COLO668 (cell line): ENCODE data around the gene CFAP90.

Source experiments
- DNase-seq: peaks from one replicate; lab custom pipeline; 2025; ENCODE audit not compliant: unreplicated experiment; lab: John Stamatoyannopoulos, UW

The CFAP90 gene

DNA sequence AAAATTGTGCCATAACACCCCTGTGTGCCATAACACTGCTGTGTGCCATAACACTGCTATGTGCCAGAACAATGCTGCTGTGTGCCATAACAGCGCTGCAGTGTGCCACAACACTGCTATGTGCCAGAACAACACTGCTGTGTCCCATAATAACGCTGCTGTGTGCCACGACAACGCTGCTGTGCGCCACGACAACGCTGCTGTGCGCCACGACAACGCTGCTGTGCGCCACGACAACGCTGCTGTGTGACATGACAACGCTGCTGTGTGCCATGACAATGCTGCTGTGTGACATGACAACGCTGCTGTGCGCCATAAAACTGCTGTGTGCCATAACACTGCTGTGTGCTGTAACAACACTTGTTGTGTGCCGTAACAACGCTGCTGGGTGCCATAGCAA is 25.9 kb downstream of the CFAP90 start:
- DNase-seq: no peak

DNA sequence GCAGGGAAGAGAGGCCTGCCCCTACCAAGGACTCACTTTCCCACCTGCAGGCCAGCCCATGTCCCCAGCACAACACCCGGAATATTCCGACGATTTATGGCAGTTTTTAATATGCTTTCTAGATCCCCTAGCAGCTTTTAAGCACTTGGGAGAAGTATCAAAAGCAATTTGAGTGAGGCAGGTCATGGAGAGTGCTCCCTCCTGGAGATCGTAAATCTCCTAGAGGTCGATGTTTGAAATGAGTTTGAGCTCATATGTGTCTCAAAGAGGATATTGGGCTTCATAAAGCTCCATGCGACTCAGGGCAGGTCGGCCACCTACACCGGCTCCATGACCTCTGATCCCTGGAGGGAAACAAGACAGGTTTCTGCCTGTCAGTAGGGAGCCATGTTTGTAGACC is 27.3 kb downstream of the CFAP90 start:
- DNase-seq: no peak

DNA sequence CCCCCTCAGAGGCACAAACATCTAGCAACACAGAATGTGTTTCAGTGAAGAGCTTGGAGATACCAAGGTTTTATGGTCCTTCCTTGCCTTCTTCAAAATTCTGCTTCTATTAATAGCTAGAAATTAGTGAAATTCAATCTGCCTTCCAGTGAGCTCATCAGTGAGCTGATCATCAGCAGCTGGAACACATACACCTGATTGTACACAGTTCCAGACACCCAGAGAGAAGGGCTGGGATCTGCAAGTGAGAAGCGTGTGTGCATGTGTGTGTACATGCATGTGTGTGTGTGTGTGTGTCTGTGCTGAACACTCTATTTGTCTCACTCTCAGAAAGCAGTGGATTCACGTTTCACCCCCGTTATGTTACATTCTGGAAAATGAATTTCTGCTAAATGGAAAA is 28.5 kb downstream of the CFAP90 start:
- DNase-seq: no peak

DNA sequence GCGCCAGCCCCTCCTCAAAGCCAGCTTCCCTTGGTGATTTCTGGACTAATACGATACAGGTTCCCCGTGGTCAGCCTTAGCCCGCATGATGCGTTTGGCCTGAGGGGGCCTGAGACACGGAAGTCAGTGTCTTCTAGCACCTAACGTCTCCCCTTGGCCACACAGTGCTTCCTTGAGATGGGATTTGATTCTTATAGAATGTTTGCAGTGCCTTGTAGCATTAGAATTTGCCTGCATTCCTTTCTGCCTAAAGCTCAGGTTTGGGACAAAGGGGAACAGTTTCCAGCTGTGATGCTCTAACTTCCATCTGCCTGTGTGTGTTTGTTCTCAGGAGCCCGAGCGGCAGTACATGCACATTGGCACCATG is 34.4 kb downstream of the CFAP90 start:
- no peak for DNase-seq

DNA sequence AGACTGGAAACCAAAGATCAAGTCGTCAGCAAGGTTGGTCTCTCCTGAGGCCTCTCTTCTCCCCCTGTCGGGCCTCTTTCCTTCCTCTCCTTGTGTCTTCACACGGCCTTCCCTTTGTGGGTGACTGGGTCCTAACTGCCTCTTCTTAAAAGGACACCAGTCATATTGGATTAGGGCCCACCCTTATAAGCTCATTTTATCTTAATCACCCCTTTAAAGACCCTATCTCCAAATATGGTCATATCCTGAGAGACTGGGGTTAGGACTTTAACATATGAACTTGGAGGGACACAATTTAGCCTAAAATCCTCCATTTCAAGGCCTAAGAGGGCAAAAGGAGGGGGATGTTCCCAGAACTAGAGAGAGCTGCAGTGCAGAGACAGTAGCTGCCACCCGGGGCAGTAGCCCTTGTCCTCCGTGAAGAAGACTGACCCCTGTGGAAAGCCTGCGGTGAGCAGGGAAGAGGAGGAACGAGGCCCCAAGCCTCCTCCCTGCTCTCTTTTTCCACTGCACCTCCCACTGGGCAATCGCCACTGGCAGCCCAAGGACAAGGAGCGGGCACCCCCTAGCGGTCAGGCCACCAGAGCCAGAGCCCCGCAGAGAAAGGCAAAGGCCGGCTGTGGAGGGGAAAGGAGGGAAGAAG is 34.9 kb downstream of the CFAP90 start:
- peak; percentile 78 for DNase-seq

DNA sequence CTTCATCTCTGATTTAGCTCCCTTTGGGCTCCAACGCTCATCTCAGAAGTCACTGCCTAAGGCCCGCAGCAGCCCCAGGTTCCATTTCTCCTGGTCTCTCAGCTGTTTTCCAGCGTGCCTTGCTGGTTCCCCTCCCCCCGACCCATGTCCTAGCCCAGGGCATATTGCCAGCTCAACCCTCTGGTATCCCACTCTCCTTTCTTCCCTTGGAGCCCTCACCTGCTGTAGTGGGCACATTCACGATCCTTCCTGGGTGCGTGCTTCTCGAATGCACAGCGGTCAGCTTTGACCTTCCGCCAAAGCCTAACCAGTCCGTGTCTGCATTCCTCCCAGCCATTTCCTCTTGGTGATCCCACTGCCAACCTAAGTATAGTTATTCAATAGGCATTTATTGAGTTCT is 36.1 kb downstream of the CFAP90 start:
- DNase-seq: no peak

DNA sequence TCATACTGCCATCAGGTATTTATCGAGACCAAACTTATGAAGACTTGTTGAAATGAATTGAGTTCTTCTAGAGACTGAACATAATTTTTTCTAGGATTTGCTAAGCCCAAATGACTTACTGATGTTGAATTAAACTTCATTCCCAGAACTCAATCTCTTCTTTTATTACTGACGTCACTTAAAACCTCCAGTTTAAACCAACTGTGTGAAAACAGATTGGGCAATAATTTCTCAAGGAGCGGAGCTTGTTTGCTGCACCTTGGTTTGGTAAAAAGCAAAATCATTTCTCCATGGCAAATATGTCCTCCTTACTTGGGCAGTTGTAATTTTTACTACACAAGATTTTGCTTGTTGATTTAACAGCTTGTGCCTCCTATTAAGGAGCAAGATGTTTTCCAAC is 37.4 kb downstream of the CFAP90 start:
- DNase-seq: no peak

DNA sequence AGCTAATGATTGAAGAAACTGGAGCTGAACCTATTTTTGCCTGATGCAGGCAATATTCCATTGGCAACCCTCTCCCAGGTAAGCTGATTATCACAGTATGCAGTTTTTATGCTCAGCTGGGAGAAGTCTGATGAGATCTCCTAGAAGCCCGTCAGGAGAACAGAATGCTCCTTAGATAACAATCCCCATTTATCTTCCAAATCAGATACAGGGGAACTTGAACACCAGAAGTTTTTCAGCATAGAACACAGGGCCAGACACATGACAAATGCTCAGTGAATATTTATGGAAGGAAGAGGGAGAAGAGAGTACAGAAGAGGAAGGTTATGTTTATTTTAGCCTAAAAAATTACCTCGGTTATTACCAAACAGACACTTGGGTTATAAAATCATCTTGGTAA is 37.9 kb downstream of the CFAP90 start:
- no peak for DNase-seq

DNA sequence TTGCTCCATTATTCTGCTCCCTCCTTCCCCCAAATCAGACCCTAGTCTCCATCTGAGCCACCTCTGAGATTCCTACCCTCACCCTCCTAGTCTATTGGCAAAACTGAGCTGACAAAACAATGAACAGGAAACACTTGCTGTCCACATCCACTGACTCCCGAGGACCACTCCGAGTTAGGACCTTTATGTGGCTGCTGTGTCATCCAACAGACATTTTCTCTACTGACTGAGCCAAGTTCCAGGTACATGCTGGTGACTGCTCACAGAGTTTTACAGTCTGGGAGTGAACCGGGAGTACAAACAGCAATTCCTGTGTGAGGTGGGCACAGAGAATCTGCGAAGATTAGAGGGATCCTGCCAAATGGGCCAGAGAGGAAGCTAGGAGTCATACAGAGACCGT is 39.2 kb downstream of the CFAP90 start:
- no peak for DNase-seq

DNA sequence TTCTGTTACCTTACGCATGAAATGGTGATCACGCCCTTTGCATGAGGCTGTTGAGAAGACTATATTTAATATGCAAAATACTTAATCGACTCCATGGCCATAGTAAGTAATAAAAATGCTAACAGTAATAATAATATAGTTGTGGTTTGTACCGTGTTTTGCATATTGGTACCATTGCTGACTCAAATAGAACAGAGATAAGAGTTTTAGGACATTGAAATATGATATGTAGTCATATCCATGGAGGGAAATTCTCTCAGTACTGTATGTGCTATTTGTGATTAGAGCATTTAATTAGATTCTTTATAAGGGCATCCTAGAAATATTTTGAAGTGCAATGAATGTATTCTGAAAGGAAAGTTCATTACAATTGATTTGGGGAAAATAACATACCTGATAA is 41.9 kb downstream of the CFAP90 start:
- DNase-seq: no peak

DNA sequence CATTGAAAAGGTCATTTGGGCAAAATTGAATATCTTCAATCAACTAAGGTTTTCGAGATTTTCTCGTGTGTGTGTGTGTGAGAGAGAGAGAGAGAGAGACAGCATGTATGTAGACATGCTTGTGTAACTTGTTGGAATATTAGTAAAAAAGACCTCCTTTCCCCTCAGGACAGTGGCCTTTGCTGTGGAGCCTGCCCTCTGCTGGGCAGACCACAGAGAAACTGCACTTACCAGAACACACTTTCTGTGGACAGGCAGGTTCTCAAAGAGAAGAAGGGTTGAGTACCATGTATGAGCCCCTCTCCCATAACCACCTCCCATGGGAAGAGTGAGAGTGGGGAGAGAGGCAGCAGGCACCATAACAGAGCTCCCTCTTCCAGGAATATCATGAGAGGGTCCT is 45.6 kb downstream of the CFAP90 start:
- no peak for DNase-seq

DNA sequence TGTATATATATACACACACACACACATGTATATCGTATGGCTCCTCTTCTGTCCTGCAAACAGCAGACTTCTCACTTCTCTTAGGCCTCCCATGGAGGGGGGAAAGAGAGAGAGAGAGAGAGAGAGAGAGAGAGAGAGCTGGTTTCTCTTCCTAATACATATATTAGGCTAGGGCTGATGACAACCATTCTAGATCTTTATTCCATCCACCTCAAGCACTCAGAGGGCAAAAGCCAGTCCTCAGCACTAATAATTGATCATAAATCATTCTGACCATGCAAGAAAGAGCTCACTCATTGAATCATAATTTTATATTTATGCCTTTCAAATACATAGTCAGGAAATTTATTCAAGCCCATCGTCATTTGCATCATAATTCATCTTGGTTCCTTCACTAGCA is 47.0 kb downstream of the CFAP90 start:
- DNase-seq: no peak

DNA sequence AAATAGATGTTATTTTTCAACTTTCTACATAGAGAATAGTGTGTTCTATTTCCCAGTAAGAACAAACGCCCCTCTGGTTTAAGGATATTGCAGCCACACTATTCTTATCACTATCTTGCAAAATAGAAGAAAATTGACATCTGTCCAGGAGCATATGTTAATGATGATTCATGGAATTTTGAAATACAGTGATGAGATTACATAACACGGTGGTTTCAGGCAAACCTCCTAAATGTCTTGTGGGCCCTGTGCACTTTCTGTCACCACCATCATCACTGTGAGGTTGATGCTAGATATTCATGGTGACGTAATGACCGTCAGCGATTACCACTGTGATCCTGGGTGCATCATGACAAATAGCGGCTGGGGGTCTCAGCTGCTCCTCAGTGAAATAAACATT is 48.1 kb downstream of the CFAP90 start:
- DNase-seq: no peak

DNA sequence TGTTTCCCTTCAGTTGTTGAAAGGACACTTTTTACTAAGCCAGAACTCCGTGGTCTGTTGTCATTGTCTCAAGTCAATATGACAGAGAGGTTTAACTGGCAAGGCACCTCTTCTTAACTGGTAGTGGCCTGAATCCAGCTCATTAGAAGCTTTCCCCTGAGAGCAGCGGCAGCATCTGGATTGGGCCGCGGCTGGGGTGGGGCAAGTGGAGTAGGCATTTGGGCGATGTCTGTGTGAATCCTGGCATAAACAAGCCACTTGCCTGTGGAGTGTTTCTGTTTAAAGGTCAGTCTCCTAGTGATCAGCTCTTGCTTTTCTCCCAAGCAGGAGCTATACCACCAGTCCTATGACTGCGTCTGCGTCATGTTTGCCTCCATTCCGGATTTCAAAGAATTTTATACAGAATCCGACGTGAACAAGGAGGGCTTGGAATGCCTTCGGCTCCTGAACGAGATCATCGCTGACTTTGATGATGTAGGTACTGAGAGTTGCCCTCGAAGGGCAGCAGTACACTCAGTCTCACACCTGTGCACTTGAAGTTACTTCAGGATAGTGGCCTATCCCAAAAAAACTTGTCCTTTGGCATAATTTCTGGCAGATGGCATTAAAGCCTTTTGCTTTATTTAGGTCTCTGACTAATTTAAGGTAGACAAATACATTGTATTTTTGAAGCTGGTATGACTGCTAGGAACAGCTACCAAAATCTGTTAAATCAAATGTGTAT is 48.9 kb downstream of the CFAP90 start:
- no peak for DNase-seq

DNA sequence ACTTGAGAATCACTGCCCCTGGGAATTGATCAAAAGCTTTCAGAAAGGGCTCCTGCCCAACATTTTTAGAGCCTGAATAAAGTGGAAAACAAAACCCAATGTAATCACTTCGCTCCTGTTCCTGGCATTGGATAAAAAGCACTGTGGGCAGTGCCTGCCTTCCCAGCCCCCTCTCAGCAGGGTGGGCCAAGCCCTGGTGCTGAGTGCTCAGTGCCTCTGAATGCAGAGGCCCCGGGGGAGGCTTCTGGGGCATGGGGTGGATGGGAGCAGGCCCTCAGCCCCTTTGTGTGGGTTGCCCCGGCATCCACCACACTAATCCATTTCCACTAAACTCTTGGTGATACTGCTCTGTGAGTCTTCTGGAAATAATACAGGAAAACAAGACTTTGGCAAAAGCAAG is 55.6 kb downstream of the CFAP90 start:
- no peak for DNase-seq

DNA sequence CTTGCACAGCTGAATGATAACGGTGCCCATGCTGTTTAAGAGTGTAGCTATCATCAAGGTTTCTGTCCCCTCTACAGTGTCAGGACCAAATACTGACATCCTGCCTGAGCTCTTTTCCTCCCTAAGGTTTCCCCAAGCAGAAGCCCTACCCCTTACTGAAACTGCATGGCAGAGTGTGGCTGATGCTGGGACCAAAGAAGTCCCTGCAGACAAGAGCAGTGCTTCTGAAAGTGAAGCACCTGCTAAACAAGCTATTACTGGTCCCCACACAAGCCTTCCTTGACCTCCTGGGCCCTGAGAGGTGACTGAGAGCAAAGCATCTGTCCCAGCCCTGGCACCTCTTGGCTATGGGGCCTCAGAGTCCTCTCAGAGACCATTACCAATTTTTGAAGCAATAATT is 56.1 kb downstream of the CFAP90 start:
- DNase-seq: no peak

DNA sequence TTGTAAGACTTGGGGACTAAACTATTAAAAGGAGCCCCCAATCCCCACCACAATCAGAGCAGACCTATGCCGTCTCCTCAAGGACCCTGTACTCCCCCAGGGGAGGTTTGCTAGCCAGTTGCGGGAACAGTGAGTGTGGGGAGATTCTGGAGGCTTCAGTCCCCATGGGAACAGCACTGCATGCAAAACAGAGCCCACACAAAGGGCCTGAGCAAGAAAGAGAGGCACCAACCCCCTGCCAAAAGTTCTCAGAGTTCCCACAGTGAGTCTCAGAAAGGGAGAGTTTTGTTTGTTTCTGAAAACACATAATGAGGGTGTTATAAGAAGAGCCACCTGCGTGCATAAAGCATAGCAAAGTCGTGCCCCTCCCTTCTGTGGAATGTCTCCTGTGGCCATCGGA is 56.6 kb downstream of the CFAP90 start:
- no peak for DNase-seq

DNA sequence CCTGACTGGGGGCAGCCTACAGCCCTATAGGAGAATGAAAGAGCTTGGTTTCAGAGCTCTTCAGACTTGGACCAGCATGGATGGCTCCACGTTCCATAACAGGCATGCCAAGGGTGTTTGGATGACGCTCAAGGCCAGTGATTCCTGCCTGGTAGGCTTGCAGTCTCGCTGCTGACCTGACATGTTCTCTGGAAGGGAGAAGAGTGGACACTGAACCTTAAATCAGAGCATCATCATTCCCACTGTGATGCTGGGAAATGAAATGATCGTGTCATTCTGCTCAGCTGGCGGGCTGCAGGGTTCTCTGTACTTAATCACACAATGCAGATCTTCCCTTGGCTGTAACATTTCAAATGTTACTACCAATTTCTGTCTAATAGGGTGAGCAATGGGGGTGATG is 57.0 kb downstream of the CFAP90 start:
- DNase-seq: no peak

DNA sequence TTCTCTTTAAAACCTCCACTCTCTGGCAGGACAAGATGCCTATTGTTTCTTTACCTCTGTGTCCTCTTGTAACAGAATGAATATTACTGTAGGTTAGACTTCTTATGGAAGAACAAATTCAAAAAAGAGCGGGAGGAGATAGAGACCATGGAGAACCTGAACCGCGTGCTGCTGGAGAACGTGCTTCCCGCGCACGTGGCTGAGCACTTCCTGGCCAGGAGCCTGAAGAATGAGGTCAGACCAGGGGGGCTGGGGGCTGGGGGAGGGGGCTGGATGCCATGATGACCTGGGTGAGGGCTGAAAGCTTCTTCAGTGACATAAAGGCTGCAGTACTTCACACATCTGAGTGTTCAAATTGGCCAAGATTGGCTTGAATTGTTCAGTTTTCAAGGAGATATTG is 61.4 kb downstream of the CFAP90 start:
- no peak for DNase-seq

DNA sequence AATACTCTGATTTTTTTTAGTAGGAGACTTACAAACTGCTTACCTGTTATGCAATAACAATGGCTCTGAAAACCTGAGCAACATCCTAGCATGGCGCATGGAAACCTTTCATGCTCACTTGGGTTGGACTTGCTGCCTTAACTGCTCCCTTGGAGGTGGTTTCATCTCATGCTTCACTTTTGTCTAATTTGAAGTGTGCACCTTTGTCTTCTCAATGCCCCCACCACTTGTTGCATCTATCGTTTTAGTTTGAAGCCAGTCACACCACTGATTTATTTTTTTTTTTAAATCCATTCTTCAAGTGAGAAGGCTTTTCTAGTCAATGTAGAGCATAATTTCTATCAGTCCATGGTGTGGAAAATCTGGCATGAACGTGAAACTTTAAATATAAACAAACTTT is 63.2 kb downstream of the CFAP90 start:
- no peak for DNase-seq

DNA sequence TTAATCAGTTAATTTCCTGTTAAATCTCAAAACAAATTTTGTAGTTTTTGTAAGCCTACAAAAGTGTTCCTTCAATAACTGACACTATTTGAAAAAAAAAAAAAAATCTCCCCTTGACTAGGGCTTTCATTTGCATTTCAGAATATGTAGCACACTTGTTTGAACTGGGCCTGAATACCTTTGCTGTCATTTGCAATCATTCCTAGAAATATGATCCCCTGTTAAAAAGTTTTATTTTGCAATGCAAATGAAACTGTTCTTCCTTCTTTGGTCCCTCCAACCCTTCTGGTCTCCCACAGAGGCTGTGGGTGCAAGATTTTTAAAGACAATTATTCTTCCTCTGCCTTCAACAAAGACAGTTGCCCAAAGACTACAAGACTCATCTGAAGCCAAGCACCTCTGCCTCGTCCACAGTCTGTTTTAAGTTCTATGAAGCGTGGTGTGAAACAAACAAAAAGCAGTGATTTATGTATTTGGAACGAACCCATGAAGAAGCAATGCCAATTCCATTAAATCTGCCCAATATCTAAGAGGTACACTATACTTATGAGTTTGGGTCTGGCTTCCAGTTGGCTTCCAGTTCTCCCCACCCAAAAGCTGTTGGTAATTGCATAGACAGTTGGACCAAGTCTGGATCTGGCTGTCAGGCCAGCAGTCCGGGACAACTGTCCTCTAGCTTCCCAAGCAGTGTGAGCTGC is 66.1 kb downstream of the CFAP90 start:
- no peak for DNase-seq

DNA sequence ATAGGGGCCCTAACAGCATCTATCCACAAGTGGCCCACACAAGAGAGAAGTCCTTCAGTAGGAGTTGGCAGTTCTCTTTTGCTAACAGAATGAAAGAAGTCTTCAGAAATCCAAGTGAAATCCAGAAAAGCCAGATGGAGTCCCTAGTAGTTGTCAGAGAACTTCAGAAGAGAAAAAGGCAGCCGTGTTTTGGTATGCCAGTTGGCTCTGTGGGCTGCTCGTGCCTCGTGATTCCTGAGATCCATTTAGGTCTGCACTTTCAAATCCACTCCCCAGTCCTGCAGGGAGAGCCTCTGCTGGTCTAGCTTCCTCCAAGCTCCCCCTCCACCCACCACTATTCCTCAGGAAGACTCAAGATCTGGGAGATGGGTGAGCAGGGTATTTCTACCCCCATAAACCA is 69.0 kb downstream of the CFAP90 start:
- no peak for DNase-seq
